HG03060 (cell line): ENCODE data around the gene CST7.

Experiments used
- ATAC-seq: cut with Tn5 transposase; IDR thresholded peaks from one replicate; pipeline ENCODE4 v1.9.1; 2021; ENCODE audit warnings: low read depth, moderate number of reproducible peaks; ENCODE audit not compliant: unreplicated experiment

CST7 gene

DNA sequence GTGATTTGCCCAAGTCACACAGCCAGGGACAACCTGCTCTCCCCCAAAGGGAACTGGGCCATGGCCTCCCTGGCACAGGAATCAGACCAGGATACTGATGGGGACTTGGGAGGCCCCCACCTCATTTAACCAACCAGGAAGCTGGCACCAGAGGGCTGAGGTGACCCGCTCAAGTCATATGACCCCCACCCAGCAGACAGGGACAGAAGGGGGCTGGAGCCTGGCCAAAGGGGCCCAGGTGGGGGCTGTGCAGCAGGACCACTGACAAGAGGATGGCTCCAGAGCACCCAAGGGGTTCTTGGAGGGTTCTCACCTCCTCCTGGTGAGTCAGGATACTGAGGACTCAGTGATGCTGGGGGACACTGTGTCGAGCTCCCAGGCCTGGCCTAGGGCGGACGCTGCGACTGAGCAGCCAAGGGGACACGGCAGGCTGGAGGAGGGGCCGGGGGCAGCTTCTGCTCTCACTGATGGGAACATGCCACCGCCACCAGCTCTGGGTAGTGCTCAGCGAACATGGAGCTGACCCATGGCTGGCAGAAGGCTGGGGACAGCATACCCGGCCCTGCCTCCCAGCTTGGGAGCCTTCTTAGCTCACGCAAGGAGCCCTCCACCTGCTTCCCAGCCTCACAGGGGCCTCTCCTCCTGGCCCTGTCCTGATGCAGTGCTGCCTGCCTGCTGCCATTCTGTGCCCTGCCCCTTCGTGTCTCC lies 1.2 kb downstream of the CST7 start:
- no peak for ATAC-seq

DNA sequence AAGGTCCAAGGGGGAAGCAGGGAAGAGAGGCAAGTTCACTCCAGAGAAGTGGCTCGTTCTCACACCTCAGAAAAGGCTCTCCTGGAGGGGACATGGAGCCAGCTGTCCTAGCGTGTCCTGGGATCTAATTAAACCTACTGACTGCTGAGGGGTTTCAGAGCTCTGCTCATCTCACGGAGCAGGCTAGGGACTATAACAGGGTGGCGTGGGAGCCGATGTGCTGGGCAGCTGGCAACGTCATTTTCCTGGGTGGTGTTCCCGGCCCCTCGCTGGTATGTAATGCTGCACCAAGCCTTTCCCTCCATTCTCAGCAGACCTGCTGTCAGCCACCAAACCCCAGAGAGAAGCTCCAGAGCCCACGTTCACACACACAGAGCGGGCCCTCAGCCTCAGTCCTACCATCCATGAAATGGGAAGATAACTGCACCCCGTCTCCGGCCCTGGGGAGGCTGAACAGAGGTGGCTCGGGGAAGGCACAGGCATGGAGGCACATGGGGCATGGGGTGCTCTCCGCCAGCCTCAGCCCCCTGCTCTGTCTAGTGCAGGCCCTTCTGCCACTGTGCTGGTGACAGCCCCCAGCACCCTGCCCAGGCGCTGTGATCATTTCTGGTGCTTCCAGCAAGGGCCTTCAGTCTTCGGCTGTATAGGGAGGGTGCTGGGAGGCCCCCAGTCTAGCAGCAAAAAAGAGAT lies 1.9 kb downstream of the CST7 start:
- ATAC-seq: no peak

DNA sequence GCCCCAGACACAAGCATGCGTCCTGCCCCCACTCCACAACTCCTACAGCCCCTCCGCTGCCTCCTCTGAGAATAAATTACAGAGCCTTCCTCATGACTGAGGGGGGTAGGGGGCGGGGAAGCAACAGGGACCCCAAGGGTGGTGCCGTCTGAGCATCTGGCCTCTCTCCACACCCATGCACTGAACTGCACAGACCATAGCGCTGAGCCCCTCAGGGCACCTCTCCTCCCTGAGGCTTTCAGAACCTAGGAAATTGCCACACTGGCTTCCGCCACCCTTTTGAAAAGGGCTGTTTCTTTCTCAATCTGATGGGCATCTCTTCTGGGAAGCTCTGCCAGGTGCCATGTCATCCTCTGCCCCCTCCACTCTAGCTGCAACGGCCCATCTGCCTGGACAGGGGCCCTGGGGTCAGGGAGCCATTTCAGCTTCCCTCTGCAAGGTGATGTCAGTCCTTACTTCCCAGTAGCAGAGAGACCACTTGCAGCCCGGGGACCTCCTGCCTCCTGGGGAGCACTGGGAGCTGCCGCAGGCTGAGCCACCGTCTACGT lies 2.5 kb downstream of the CST7 start:
- ATAC-seq: no peak

DNA sequence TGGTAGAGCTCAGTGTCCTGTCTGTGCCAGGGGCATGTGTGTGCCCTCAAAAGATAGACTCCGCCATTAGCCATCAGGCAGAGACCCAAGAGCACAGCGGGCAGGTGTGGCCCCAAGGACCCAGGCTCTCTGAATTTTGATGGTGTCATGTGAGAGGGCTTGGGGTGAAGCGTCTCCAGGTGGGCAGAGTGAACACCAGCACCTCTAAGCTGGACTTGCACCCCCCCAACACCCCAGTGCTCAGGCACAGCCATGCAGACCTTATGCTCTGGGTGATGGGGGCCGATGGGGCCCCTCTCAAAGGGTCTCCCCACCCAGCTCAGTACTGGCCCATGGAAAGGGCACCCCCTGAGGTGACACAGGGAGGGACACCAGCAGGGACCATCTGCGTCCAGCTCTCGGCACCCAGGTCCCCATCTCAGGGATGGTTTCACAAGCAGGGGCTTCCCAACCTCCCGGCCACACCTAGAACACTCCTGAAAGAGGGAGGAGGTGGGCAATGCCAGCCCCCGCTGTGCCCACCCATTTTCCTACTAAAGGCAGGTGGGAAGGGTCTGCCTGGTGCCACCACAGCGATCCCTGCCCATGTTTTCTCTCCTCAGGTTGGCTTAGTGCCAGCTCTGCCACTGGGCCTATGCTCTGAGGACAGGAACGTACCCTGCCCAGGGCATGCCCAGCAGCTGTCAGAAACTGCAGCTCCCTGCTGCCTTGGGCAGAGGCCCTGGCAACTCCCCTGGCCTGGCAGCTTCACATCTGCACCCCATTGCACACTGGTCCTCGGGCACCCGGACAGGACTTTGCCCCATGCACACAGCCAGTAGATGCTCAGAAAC lies 3.5 kb downstream of the CST7 start:
- no peak for ATAC-seq

DNA sequence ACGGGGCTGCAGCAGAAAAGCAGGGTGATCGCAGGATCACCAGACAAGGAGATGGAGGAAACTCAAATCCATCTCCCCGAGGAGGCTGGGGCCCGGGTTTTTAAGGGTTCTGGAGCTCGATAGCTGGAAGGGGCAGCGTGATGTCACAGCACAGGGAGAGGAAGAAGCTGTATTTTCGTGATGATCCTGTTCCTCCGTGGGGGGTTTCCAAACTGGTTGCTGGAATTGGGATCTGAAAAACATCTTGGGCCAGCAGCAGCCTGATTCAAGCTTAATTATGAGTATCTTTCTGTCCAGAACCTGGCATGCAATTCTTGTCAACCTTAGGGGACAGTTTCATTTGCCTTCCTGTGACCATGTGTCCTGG lies 4.1 kb downstream of the CST7 start:
- ATAC-seq: no peak

DNA sequence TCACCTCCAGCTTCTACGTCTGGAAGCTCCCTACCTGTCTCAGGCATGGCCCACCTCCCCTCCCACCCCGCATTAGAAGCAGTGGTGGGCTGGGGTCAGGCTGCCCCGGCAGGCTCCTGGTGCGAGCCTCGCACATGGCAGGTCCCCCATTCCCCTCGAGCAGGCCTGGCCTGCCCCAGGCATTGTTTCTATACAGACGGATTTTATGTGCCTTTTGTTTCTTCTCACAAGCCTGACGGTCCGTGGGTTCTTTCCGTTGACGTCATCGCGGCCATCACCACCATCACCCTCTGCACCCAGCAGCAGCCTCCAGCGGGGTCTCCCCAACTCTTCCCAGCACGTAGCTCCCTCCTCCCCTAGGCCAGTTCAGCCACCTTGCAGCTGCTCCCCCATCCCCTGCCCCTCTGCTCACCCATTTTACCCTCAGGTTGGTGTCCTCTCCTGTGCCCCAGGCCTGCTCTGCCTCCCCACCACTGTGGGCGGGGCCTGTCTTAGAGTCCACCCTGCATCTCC lies 4.6 kb downstream of the CST7 start:
- no peak for ATAC-seq

DNA sequence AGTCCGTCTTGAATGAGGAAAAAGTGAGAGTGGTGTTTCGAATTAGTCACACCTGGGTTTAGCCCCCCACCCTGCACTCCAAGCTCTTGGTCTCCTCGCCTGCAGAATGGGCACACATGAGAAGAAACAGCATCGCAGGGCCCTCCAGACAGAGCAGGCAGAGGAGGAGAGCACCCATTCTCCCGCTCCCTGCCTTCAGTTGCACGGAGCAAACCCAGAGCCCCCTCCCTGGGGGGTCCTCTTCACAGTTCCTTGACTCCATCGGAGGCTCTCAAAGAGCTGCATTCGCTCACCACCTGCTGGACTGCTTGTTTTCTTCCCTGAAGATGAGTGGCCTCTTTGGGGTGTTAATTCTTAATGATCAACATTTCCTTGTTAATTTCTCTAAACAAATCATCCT lies 5.1 kb downstream of the CST7 start:
- ATAC-seq: no peak

DNA sequence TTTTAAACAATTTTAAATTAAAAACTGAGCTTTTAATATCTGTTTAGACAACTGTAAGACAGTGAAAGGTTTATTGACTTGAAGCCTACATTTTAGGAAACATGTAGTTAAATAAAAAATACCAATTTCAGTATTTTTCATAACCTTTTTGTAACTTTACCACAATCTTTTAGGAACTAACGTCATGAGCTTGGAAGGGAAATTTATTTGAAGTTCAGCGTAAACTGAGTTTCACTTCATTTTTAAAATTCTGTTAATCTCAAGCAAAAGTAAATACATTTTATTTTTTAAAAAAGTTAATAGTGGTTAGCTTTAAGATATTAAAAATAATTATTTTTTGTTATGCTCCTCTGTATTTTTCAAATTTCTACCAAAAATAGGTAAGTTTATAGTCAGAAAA lies 5.5 kb downstream of the CST7 start:
- ATAC-seq: no peak

DNA sequence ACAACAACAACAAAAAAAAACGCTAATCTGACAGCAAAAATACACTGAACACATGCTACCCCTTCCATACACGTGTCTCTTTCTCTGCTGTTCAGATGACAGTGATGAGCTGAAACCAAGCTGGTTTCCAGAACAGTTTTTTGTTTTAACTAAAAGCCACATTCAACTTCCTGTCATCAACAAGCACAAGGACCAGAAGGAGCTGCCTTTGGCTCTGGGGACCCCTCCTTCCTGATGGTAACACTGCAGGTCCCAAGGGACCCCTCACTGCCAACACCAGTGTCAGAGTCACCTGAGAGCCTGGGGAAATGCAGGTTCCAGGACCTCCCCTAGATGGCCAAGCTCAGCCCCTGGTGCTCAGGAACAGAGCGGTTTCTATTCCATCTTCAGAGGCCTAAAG lies 6.0 kb downstream of the CST7 start:
- peak; percentile 87 for ATAC-seq

DNA sequence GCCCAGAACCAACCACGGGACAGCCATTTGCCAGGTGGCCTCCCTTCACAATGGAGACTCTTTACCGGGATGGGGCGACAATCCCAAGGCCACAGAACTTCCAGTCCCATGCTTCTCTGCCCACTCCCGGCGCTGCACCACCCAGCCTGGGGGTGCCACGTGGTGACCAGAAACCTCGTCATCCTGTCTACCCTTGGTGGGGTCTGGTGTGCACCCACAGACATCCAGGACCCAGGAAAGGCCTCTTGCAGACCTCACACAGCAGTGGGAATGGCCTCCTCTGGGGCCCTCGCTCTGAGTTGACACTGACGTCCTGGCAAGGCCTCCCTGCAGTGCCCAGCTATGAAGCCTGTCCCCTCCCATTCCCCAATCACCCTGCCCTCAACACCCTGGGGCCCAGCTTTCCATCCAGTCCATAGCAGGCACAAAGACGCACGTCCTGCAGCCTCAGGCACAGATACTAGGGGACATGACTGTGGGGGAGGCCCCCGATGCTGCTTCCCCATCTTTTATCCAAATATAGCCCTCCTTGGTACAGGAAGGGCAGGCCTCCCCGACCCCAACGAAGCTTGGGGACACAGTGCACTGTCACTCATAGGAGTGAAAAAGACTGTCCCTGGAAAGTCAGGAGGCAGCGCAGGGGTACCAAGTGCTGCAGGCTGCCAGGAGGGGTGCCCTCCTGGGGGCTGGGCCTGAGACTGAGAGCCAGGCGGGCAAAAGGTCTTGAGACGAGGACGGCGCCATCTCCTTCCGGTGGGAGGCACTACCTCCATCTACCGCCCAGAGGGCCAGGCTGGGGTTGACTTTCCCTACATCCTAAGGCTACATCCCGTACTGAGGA lies 7.2 kb downstream of the CST7 start:
- ATAC-seq: no peak

DNA sequence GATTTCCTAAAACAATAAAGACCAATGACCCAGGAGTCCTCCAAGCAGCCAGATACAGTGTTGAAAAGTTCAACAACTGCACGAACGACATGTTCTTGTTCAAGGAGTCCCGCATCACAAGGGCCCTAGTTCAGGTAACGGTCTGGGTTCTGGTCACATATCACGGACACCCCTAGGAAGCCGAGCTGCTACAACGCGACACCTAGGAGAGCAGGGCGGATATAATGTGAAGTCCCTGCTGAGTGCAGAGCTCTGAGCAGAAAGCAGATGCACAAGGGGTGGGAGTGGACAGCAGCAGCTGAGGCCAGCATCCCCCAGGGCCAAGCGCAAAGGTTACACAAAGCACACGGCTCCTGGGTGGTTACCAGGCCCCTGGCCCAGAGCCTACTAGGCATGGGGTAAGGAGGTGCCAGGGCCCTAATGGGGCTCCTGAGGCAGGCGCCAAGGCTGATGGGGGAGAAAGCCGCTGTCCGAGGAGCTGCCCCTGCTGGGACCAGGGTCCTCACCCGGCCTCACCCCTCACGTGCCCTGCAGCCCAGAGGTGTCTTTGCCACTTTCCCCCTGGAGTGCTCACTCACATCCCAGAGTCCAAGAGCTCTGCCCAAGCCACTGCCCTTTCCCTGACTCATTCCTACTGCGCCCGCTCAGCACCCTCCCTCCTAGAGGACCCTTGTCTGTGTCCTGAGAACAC lies 8.4 kb downstream of the CST7 start:
- ATAC-seq: no peak

DNA sequence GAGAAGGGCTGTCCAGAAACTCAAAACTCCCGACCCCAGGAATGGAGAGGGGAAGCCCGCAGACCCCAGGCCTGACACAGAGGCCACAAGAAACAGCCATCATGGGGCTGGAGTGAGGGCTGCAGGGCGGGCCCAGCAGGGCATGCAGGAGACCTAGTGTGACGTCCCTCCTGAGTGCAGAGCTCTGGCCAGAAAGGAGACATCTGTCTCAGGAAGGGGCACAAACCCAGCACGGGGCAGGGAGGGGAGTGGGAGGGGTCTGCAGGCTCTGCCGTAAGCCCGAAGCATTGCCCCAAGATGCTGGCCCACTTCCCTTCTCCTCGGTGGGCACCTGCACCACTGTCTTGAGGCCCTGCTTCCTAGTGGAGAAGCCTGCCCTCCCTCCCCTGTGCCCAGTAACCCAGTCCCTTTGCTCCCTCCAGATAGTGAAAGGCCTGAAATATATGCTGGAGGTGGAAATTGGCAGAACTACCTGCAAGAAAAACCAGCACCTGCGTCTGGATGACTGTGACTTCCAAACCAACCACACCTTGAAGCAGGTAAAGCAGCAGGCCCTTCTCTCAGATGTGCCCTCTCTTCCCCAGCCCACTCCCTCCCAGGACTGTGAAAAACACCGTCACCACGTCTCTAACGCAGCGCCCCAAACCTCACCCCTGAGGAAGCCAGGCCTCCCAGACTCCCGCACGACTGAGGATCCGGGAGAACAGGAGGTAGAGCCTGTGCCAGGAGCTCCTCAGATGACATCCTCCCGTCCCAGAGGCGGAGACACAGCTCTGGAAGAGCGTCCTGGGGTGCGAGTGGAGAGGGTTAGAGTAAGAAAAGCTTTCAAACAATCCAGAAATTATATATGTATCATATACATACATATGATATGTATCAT lies 9.7 kb downstream of the CST7 start:
- ATAC-seq: no peak

DNA sequence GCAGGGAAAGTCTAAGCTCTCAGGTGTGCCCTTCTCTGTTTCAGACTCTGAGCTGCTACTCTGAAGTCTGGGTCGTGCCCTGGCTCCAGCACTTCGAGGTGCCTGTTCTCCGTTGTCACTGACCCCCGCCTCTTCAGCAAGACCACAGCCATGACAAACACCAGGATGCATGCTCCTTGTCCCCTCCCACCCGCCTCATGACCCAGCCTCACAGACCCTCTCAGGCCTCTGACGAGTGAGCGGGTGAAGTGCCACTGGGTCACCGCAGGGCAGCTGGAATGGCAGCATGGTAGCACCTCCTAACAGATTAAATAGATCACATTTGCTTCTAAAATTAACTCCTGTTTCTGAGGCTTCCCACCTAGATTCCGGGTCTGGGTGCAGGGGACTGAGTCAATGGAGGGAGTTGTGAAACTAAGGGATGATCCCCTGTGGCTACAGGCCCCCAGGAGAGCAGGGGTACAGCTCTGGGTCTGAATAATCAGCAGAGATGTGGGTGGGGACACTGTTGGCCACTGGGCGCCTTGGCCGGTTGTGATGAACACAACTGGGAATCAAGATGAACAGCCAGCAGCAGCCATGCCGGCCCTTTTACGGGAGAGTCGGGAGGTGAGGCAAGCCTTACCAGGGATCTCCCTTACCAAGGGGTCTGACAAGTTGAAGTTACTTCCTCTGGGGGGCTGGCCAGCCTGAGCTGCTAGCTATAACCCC lies 10.7 kb downstream of the CST7 start:
- ATAC-seq: no peak

DNA sequence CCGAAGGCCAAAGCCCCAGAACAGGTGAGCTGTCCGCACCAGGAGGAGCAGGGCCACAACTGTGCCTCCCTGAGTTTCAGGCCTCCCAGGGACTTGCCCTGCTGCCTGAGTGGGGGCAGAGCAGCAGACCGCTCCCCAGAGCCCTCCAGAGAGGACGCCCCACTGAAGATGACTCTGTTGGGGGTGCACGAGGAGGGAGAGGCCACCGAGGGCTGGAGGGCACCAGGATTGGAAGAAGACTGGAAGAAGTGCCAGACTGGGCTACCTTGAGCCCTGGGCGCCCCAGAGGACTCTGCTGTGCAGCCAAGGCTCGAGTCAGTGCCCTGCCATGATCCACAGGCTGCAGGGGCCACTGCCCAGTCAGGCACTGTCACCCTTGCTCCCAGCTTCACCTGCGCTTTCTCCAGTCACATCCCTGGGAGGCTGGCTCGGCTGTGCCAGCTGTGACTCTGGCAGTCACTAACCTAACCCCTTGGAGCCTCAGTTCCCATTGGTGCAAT lies 11.3 kb downstream of the CST7 start:
- no peak for ATAC-seq

DNA sequence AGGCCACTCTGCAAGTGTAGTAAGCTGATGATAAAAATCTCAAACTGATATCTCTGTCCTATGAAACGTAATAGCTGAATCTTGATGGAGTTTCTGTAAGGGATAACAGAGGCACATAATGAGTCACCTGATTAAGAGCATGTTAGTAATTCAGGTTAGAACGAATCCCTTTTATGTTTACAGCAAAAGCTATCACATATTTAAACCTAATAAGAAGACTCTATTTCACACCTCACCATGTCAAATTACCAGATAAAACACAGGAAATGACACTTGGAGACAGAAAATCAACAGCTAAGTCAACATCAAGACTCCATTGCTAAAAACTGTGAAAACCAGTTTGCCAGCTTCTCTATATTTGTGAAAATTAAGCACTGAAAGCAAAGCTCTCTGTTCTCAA lies 11.8 kb downstream of the CST7 start:
- no peak for ATAC-seq

DNA sequence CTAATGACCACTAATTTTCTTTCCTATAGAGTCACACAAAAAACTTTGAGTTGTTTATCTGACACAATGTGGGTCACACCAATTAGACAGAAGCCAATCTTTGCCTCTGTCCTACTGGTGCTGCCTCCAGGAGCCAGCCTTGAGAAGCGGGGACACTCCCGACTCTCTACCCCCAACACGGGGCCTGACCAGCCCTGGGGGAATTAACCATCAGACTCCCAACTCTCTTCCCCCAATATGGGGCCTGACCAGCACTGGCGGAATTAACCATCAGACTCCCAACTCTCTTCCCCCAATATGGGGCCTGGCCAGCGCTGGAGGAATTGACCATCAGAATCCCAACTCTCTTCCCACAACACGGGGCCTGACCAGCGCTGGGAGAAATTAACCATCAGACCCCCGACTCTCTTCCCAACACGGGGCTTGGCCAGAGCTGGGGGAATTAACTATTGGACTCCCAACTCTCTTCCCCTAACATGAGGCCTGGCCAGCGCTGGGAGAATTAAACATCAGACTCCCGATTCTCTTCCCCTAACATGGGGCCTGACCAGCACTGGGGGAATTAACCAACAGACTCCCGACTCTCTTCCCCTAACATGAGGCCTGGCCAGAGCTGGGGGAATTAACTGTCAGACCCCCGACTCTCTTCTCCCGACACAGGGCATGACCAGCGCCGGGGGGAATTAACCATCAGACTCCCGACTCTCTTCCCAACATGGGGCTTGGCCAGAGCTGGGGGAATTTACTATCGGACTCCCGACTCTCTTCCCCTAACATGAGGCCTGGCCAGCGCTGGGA lies 12.5 kb downstream of the CST7 start:
- ATAC-seq: no peak

DNA sequence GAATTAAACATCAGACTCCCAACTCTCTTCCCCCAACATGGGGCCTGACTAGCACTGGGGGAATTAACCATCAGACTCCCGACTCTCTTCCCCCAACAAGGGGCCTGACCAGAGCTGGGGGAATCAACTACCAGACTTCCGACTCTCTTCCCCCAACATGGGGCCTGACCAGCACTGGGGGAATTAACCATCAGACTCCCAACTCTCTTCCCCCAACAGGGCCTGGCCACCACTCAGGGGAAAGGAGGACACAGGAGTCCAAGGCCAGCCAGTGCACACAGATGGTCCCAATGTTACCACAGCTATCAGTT lies 13.1 kb downstream of the CST7 start:
- ATAC-seq: no peak
